Loucy (cell line): ENCODE measurements around the gene SCRN1.

ENCODE experiments used
- H2AFZ ChIP-seq: fragments of 200-600 bp; sonication (generic); 2 replicates; pipeline ENCODE4 v1.6.0; 2016; ENCODE audit warnings: antibody characterized with exemption, mild to moderate bottlenecking, low read length, moderate library complexity
- H3F3A ChIP-seq: fragments of 200-600 bp; 2 replicates; pipeline ENCODE4 v1.6.0; 2016; ENCODE audit warnings: antibody characterized with exemption, low read depth, mild to moderate bottlenecking
- H3K27me3 ChIP-seq: fragments of 200-600 bp; sonication (generic); 2 replicates; pipeline ENCODE4 v1.6.1; 2014; ENCODE audit warnings: low read length, mild to moderate bottlenecking; ENCODE audit not compliant: insufficient read depth, poor library complexity, severe bottlenecking
- H3K36me3 ChIP-seq: fragments of 200-600 bp; sonication (generic); 2 replicates; pipeline ENCODE4 v1.6.1; 2016; ENCODE audit warnings: low read length; ENCODE audit not compliant: insufficient read depth
- H3K4me1 ChIP-seq: fragments of 200-600 bp; sonication (generic); 2 replicates; pipeline ENCODE4 v1.5.1; 2014; ENCODE audit warnings: low read length, mild to moderate bottlenecking; ENCODE audit not compliant: insufficient read depth, poor library complexity, severe bottlenecking
- H3K4me2 ChIP-seq: fragments of 200-600 bp; sonication (generic); 2 replicates; pipeline ENCODE4 v1.6.0; 2014; ENCODE audit warnings: antibody characterized with exemption, low read length, low read depth, mild to moderate bottlenecking; ENCODE audit not compliant: poor library complexity, severe bottlenecking
- H3K4me3 ChIP-seq: fragments of 200-600 bp; sonication (generic); 2 replicates; pipeline ENCODE4 v1.5.1; 2014; ENCODE audit warnings: low read length, mild to moderate bottlenecking, mixed read lengths; ENCODE audit not compliant: poor library complexity, severe bottlenecking
- H3K79me2 ChIP-seq: fragments of 200-600 bp; sonication (generic); 2 replicates; pipeline ENCODE4 v1.6.1; 2014; ENCODE audit warnings: low read length; ENCODE audit not compliant: insufficient read depth
- H3K9ac ChIP-seq: fragments of 200-600 bp; sonication (generic); 2 replicates; pipeline ENCODE4 v1.6.0; 2014; ENCODE audit warnings: mild to moderate bottlenecking, low read depth, low read length, moderate library complexity; ENCODE audit not compliant: poor library complexity, severe bottlenecking
- H3K9me2 ChIP-seq: fragments of 200-600 bp; sonication (generic); replicated peaks from 2 replicates; pipeline ENCODE4 v1.6.1; 2016; ENCODE audit warnings: low read depth, low read length, mixed read lengths
- H3K9me3 ChIP-seq: fragments of 200-600 bp; sonication (generic); 2 replicates; pipeline ENCODE4 v1.6.1; 2014; ENCODE audit warnings: mild to moderate bottlenecking, antibody characterized with exemption, low read length, low read depth; ENCODE audit not compliant: insufficient read depth
- H4K20me1 ChIP-seq: fragments of 200-600 bp; sonication (generic); 2 replicates; pipeline ENCODE4 v1.6.0; 2014; ENCODE audit warnings: antibody characterized with exemption, low read length, mild to moderate bottlenecking; ENCODE audit not compliant: insufficient read depth, poor library complexity, severe bottlenecking
- EZH2phosphoT487 ChIP-seq: fragments of 200-600 bp; IDR thresholded peaks from 2 replicates; pipeline ENCODE4 v1.6.1; 2018; ENCODE audit warnings: antibody characterized with exemption, mild to moderate bottlenecking, moderate library complexity, borderline replicate concordance
- TF ChIP-seq, protein P1 (sequence below): fragments of 200-600 bp; sonication (generic); conservative IDR thresholded peaks from 2 replicates; pipeline ENCODE4 v1.5.1; 2014; ENCODE audit warnings: mild to moderate bottlenecking, antibody characterized with exemption, low read length

The SCRN1 gene

DNA sequence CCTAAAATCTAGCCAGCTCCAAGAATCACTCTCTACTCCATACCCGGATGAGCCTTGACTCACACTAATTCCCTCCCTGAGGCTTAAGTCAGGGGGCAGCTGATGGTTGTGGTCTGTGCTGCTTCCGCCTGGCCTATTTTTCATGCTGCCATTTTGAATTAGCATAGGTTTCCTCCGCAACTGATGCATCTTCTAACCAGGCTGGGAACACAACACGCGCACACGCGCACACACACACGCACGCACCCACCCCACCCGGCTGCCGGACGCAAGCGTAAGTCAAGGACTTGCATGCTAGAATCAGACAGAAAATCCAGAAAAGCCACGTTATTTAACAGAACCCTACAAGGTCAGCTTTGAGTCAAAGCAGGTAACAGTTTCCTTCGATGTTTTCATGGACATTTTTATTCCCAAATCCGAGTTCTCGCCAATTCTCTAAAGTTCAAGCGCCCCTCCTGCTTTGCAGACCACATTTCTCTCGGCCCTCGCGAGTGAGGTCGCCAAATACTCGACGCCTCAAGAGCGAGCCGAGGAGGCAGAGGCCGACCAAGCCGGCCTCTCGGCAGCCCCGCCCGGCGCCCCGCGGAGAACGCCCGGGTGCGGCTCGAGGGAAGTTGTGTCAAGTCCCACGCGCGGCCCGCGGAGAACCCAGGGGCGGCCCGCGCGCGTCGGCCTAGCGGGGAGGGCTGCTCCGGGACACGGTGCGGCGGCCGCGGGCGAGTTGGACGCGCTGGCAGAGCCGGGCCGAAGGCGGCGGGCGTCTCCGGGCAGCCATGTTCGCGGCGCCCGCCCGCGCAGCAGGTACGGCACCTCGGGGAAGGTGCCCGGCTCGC, 961 bp downstream of the SCRN1 start:
- peak overlapping the region; percentile 81 for H3K4me3 ChIP-seq
- TF ChIP-seq, protein P1, sequence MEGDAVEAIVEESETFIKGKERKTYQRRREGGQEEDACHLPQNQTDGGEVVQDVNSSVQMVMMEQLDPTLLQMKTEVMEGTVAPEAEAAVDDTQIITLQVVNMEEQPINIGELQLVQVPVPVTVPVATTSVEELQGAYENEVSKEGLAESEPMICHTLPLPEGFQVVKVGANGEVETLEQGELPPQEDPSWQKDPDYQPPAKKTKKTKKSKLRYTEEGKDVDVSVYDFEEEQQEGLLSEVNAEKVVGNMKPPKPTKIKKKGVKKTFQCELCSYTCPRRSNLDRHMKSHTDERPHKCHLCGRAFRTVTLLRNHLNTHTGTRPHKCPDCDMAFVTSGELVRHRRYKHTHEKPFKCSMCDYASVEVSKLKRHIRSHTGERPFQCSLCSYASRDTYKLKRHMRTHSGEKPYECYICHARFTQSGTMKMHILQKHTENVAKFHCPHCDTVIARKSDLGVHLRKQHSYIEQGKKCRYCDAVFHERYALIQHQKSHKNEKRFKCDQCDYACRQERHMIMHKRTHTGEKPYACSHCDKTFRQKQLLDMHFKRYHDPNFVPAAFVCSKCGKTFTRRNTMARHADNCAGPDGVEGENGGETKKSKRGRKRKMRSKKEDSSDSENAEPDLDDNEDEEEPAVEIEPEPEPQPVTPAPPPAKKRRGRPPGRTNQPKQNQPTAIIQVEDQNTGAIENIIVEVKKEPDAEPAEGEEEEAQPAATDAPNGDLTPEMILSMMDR: no peak
- no peak for TF ChIP-seq EZH2phosphoT487
- H3K36me3 ChIP-seq: no peaks in the 10 kb centered on the region
- H3K9me3 ChIP-seq: no peaks in the 10 kb centered on the region
- no peaks in the 10 kb centered on the region for H4K20me1 ChIP-seq
- peak overlapping the region; percentile 74 for H3K9ac ChIP-seq
- peaks cover 4% of the 10 kb centered on the region for H3K27me3 ChIP-seq
- H3K4me2 ChIP-seq: peak overlapping the region; percentile 65
- no peaks in the 10 kb centered on the region for H3F3A ChIP-seq
- no peaks in the 10 kb centered on the region for H3K9me2 ChIP-seq
- peaks cover 10% of the 10 kb centered on the region for H3K4me1 ChIP-seq
- peak overlapping the region; percentile 98 for H2AFZ ChIP-seq
- no peaks in the 10 kb centered on the region for H3K79me2 ChIP-seq

DNA sequence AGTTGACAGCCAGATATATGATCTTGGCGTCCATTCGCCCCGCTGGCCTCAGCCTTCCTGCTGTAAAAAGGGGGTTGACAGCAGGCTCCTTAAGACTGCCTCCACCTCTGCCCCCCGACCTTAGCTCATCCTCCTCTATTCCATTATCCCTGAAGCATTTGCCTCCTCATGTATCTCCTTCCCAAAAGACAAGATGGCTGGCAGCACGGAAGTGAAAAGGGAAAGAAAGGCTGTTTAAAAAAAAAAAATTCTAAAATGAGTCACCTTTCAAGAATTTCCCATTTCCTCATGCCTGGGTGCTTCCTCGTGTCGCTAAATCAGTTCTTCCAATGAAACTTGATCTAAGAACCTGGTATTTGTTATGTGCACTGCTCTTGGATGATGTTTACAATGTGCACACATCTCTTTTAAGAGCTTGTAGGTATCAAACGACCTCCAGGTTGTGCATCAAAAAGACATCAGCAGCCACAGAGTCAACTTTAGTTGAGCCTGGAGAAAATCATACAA, 1.7 kb downstream of the SCRN1 start:
- H3K79me2 ChIP-seq: no peaks in the 10 kb centered on the region
- H3K36me3 ChIP-seq: no peaks in the 10 kb centered on the region
- H3F3A ChIP-seq: no peaks in the 10 kb centered on the region
- H2AFZ ChIP-seq: no peak overlapping the region
- no peak overlapping the region for H3K9ac ChIP-seq
- no peaks in the 10 kb centered on the region for H3K9me2 ChIP-seq
- H3K4me1 ChIP-seq: peaks cover 10% of the 10 kb centered on the region
- peaks cover 4% of the 10 kb centered on the region for H3K27me3 ChIP-seq
- H4K20me1 ChIP-seq: no peaks in the 10 kb centered on the region
- H3K4me2 ChIP-seq: peak overlapping the region; percentile 65
- H3K4me3 ChIP-seq: peak overlapping the region; percentile 81
- no peaks in the 10 kb centered on the region for H3K9me3 ChIP-seq
- TF ChIP-seq EZH2phosphoT487: no peak
- TF ChIP-seq, protein P1: no peak

DNA sequence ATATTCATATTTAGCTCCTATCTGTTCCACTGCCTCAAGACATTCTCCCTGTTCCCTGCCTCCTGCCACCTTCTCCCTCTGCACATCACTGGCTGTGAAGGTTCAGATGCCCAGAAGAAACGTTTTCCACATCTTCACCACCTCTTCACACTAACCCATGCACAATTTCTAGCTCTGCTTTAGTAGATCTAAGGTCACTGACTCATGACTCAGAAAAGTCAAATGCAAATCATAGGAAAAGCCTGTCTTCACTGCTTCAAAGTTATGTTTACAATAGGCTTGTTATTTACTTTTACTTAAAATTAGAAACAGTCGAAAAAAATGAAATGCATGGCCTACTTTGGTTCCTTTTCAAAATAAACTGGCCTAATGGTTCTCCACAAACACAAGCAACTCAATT, 2.5 kb downstream of the SCRN1 start:
- peaks cover 4% of the 10 kb centered on the region for H3K27me3 ChIP-seq
- H3F3A ChIP-seq: no peaks in the 10 kb centered on the region
- H3K9ac ChIP-seq: no peak overlapping the region
- no peaks in the 10 kb centered on the region for H3K9me3 ChIP-seq
- H2AFZ ChIP-seq: no peak overlapping the region
- no peaks in the 10 kb centered on the region for H4K20me1 ChIP-seq
- no peak overlapping the region for H3K4me2 ChIP-seq
- H3K79me2 ChIP-seq: no peaks in the 10 kb centered on the region
- no peak for TF ChIP-seq EZH2phosphoT487
- TF ChIP-seq, protein P1: no peak
- no peaks in the 10 kb centered on the region for H3K9me2 ChIP-seq
- H3K4me3 ChIP-seq: no peak overlapping the region
- peaks cover 10% of the 10 kb centered on the region for H3K4me1 ChIP-seq
- H3K36me3 ChIP-seq: no peaks in the 10 kb centered on the region
